ENCODE data around the gene TTBK1.

The TTBK1 gene

GRCh38 chr6:43203029-43203717, 40.1 kb upstream of the TTBK1 start:
- TF ChIP-seq CTCF (IDR thresholded peaks at IDR 0.05; ENCODE audit: insufficient read depth, low read depth, low read length, missing control alignments), result no peak
- H3K4me3 ChIP-seq (ENCODE audit: low read length), result no peak overlapping the region
- DNase-seq (ENCODE audit: low read depth), result no peak

GRCh38 chr6:43203718-43204095, 39.6 kb upstream of the TTBK1 start:
- no peak for TF ChIP-seq CTCF (IDR thresholded peaks at IDR 0.05; ENCODE audit: insufficient read depth, low read depth, low read length, missing control alignments)
- no peak overlapping the region for H3K4me3 ChIP-seq (ENCODE audit: low read length)
- DNase-seq (ENCODE audit: low read depth), result no peak

GRCh38 chr6:43204271-43205105, 38.8 kb upstream of the TTBK1 start:
- no peak overlapping the region for H3K4me3 ChIP-seq (ENCODE audit: low read length)
- TF ChIP-seq CTCF (IDR thresholded peaks at IDR 0.05; ENCODE audit: insufficient read depth, low read depth, low read length, missing control alignments), result no peak
- DNase-seq (ENCODE audit: low read depth), result no peak

GRCh38 chr6:43205849-43206248, 37.4 kb upstream of the TTBK1 start:
- H3K4me3 ChIP-seq (ENCODE audit: low read length), result no peak overlapping the region
- no peak for DNase-seq (ENCODE audit: low read depth)
- TF ChIP-seq CTCF (IDR thresholded peaks at IDR 0.05; ENCODE audit: insufficient read depth, low read depth, low read length, missing control alignments), result no peak

GRCh38 chr6:43207286-43207685, 36.0 kb upstream of the TTBK1 start:
- no peak for TF ChIP-seq CTCF (IDR thresholded peaks at IDR 0.05; ENCODE audit: insufficient read depth, low read depth, low read length, missing control alignments)
- no peak for DNase-seq (ENCODE audit: low read depth)
- H3K4me3 ChIP-seq (ENCODE audit: low read length), result no peak overlapping the region

- no peak for DNase-seq (ENCODE audit: low read depth)
- no peak overlapping the region for H3K4me3 ChIP-seq (ENCODE audit: low read length)
- TF ChIP-seq CTCF (IDR thresholded peaks at IDR 0.05; ENCODE audit: insufficient read depth, low read depth, low read length, missing control alignments), result no peak
Observed at GRCh38 chr6:43211955-43212354, 31.3 kb upstream of the TTBK1 start.

Data from epithelial cell of esophagus (primary cell).